ENCODE data around the gene CCL21.

CCL21 gene

DNA sequence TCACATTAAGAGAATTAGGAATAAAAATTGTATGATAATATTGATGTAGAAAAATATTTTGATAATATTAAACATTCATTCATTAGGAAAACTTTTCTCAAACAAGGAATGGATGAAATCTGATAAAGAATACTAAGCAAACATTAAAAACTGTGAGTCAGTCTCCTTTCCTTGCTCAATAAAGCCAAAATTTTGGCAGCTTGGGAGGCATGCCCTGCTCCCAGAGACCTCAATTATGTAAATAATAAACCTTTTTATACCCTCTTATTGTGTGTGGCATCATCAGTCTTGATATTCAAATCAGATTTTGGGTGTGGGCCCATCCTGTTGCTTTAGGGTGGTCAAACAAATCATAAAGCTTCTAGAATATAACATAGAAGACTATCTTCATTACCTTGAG, 36.6 kb upstream of the CCL21 start:
- TF ChIP-seq ZNF521 (tag by site-specific recombination; IDR thresholded peaks at IDR 0.05) = no peak
- no peak for TF ChIP-seq ZNF140 (tag by site-specific recombination; IDR thresholded peaks at IDR 0.05)
- TF ChIP-seq ZNF112 (tag by site-specific recombination; IDR thresholded peaks at IDR 0.05) = no peak
- TF ChIP-seq ZNF549 (tag by site-specific recombination; IDR thresholded peaks at IDR 0.05) = no peak
- no peak for TF ChIP-seq ZIC2 (tag by site-specific recombination; IDR thresholded peaks at IDR 0.05)
- TF ChIP-seq, protein P1, sequence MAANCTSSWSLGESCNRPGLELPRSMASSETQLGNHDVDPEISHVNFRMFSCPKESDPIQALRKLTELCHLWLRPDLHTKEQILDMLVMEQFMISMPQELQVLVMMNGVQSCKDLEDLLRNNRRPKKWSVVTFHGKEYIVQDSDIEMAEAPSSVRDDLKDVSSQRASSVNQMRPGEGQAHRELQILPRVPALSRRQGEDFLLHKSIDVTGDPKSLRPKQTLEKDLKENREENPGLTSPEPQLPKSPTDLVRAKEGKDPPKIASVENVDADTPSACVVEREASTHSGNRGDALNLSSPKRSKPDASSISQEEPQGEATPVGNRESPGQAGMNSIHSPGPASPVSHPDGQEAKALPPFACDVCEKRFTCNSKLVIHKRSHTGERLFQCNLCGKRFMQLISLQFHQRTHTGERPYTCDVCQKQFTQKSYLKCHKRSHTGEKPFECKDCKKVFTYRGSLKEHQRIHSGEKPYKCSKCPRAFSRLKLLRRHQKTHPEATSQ (tag by site-specific recombination; IDR thresholded peaks at IDR 0.05) = no peak
- TF ChIP-seq ZNF473 (tag by site-specific recombination; IDR thresholded peaks at IDR 0.05) = no peak
- TF ChIP-seq MZF1 (tag by site-specific recombination; IDR thresholded peaks at IDR 0.05; ENCODE audit: borderline replicate concordance) = no peak
- TF ChIP-seq ZNF544 (tag by site-specific recombination; IDR thresholded peaks at IDR 0.05) = no peak
- no peak for TF ChIP-seq ZBTB21 (tag by site-specific recombination; IDR thresholded peaks at IDR 0.05)
- no peak for TF ChIP-seq TRIM28 (IDR thresholded peaks at IDR 0.05; ENCODE audit: borderline replicate concordance, low read length)
- TF ChIP-seq, protein P2, sequence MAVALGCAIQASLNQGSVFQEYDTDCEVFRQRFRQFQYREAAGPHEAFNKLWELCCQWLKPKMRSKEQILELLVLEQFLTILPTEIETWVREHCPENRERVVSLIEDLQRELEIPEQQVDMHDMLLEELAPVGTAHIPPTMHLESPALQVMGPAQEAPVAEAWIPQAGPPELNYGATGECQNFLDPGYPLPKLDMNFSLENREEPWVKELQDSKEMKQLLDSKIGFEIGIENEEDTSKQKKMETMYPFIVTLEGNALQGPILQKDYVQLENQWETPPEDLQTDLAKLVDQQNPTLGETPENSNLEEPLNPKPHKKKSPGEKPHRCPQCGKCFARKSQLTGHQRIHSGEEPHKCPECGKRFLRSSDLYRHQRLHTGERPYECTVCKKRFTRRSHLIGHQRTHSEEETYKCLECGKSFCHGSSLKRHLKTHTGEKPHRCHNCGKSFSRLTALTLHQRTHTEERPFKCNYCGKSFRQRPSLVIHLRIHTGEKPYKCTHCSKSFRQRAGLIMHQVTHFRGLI (tag by site-specific recombination; IDR thresholded peaks at IDR 0.05) = no peak
- TF ChIP-seq, protein P3, sequence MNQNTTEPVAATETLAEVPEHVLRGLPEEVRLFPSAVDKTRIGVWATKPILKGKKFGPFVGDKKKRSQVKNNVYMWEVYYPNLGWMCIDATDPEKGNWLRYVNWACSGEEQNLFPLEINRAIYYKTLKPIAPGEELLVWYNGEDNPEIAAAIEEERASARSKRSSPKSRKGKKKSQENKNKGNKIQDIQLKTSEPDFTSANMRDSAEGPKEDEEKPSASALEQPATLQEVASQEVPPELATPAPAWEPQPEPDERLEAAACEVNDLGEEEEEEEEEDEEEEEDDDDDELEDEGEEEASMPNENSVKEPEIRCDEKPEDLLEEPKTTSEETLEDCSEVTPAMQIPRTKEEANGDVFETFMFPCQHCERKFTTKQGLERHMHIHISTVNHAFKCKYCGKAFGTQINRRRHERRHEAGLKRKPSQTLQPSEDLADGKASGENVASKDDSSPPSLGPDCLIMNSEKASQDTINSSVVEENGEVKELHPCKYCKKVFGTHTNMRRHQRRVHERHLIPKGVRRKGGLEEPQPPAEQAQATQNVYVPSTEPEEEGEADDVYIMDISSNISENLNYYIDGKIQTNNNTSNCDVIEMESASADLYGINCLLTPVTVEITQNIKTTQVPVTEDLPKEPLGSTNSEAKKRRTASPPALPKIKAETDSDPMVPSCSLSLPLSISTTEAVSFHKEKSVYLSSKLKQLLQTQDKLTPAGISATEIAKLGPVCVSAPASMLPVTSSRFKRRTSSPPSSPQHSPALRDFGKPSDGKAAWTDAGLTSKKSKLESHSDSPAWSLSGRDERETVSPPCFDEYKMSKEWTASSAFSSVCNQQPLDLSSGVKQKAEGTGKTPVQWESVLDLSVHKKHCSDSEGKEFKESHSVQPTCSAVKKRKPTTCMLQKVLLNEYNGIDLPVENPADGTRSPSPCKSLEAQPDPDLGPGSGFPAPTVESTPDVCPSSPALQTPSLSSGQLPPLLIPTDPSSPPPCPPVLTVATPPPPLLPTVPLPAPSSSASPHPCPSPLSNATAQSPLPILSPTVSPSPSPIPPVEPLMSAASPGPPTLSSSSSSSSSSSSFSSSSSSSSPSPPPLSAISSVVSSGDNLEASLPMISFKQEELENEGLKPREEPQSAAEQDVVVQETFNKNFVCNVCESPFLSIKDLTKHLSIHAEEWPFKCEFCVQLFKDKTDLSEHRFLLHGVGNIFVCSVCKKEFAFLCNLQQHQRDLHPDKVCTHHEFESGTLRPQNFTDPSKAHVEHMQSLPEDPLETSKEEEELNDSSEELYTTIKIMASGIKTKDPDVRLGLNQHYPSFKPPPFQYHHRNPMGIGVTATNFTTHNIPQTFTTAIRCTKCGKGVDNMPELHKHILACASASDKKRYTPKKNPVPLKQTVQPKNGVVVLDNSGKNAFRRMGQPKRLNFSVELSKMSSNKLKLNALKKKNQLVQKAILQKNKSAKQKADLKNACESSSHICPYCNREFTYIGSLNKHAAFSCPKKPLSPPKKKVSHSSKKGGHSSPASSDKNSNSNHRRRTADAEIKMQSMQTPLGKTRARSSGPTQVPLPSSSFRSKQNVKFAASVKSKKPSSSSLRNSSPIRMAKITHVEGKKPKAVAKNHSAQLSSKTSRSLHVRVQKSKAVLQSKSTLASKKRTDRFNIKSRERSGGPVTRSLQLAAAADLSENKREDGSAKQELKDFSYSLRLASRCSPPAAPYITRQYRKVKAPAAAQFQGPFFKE (tag by site-specific recombination; IDR thresholded peaks at IDR 0.05; ENCODE audit: borderline replicate concordance) = no peak
- no peak for TF ChIP-seq KLF9 (tag by site-specific recombination; IDR thresholded peaks at IDR 0.05; ENCODE audit: low read depth)
- TF ChIP-seq RBAK (tag by site-specific recombination; IDR thresholded peaks at IDR 0.05) = no peak
- no peak for TF ChIP-seq ZNF626 (tag by site-specific recombination; IDR thresholded peaks at IDR 0.05)
- TF ChIP-seq PRDM1 (tag by site-specific recombination; IDR thresholded peaks at IDR 0.05) = no peak
- TF ChIP-seq, protein P4, sequence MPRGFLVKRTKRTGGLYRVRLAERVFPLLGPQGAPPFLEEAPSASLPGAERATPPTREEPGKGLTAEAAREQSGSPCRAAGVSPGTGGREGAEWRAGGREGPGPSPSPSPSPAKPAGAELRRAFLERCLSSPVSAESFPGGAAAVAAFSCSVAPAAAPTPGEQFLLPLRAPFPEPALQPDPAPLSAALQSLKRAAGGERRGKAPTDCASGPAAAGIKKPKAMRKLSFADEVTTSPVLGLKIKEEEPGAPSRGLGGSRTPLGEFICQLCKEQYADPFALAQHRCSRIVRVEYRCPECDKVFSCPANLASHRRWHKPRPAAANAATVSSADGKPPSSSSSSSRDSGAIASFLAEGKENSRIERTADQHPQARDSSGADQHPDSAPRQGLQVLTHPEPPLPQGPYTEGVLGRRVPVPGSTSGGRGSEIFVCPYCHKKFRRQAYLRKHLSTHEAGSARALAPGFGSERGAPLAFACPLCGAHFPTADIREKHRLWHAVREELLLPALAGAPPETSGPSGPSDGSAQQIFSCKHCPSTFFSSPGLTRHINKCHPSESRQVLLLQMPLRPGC (tag by site-specific recombination; IDR thresholded peaks at IDR 0.05) = no peak
- TF ChIP-seq, protein P5, sequence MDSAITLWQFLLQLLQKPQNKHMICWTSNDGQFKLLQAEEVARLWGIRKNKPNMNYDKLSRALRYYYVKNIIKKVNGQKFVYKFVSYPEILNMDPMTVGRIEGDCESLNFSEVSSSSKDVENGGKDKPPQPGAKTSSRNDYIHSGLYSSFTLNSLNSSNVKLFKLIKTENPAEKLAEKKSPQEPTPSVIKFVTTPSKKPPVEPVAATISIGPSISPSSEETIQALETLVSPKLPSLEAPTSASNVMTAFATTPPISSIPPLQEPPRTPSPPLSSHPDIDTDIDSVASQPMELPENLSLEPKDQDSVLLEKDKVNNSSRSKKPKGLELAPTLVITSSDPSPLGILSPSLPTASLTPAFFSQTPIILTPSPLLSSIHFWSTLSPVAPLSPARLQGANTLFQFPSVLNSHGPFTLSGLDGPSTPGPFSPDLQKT (IDR thresholded peaks at IDR 0.05; ENCODE audit: borderline replicate concordance, low read depth, low read length) = no peak
- H3K36me3 ChIP-seq (ENCODE audit: control insufficient read depth in 2 of 2, insufficient read depth in 1 of 2, low read length in 2 of 2) = no peaks in the 10 kb centered on the region
- H3K9me3 ChIP-seq (ENCODE audit: control insufficient read depth, insufficient read depth, low read depth, low read length) = no peaks in the 10 kb centered on the region
- H3K27ac ChIP-seq (ENCODE audit: extremely low read depth, low read depth, low read length) = no peak overlapping the region
- ChIA-PET CTCF (interaction anchor here (1.0 to 2.0 kb wide), 2 partner anchors 14 to 44 kb away, joined by 5 to 7 read pairs; no protein-coding TSS in a partner anchor), POLR2A (no interaction called here)
- no peak overlapping the region for H3K4me3 ChIP-seq (ENCODE audit: low read depth, low read length)
- no peaks in the 10 kb centered on the region for H3K4me1 ChIP-seq (ENCODE audit: control insufficient read depth, insufficient read depth, low read length)
